Gastrocnemius medialis (tissue), 4 donors: ENCODE data around the gene MMP15. TPM values are rescaled to one million over a fixed set of nuclear protein-coding genes. Genes with fewer than 3 reads are reported as not detected.
"Not testable (repeated sequence)": the region's sequence is repeated elsewhere in the genome, so short reads cannot be mapped to it uniquely, and the experiment has no call there.

Source experiments
- ATAC-seq, 2 donors: fragments of 150-250 bp; one replicate each; pipeline ENCODE4 v1.9.1; 2016
- DNase-seq, 2 donors: peaks; one replicate each; pipeline ENCODE4 v3.0.0-alpha.2; 2019
- H3K27ac ChIP-seq, 4 donors: fragments of 200-600 bp; sonication (generic); 1 replicate in 1 of 4; 2 replicates in 3 of 4; pipeline ENCODE4 v1.5.1; 2016 to 2018; ENCODE audit warnings: mild to moderate bottlenecking in 2 of 4, moderate library complexity in 1 of 4
- H3K27me3 ChIP-seq, 3 donors: fragments of 200-600 bp; sonication (generic) in 2 of 3; 1 replicate in 1 of 3; 2 replicates in 2 of 3; pipeline versions ENCODE4 v1.5.1 to v1.6.0; 2016 to 2019; ENCODE audit warnings: mild to moderate bottlenecking in 1 of 3, moderate library complexity in 1 of 3
- H3K36me3 ChIP-seq, 2 donors: fragments of 200-600 bp; sonication (generic) in 1 of 2; one replicate each; pipeline ENCODE4 v1.5.1; 2017 to 2018
- H3K4me1 ChIP-seq, 2 donors: fragments of 200-600 bp; sonication (generic) in 1 of 2; one replicate each; pipeline ENCODE4 v1.5.1; 2016 to 2017; ENCODE audit warnings: mild to moderate bottlenecking in 2 of 2
- H3K4me3 ChIP-seq, 4 donors: fragments of 200-600 bp; sonication (generic) in 3 of 4; 1 replicate in 1 of 4; 2 replicates in 3 of 4; pipeline ENCODE4 v1.5.1; 2016 to 2019; ENCODE audit warnings: mild to moderate bottlenecking in 2 of 4
- H3K9me3 ChIP-seq, 3 donors: fragments of 200-600 bp; sonication (generic) in 2 of 3; 1 replicate in 1 of 3; 2 replicates in 2 of 3; pipeline ENCODE4 v1.5.1; 2016 to 2019
- CTCF ChIP-seq, 5 experiments: fragments of 450-650 bp in 3 of 5; fragments of 200-600 bp in 2 of 5; sonication (generic) in 2 of 5; IDR thresholded peaks in 4 of 5; conservative IDR thresholded peaks in 1 of 5; 1 replicate in 4 of 5; 2 replicates in 1 of 5; pipeline ENCODE4 v1.5.1; 2016 to 2019; ENCODE audit warnings: antibody characterized with exemption in 5 of 5, mild to moderate bottlenecking in 3 of 5, moderate library complexity in 3 of 5
- POLR2A ChIP-seq, 2 donors: fragments of 450-650 bp; IDR thresholded peaks; one replicate each; pipeline ENCODE4 v1.6.1; 2017; ENCODE audit warnings: antibody characterized with exemption in 2 of 2, mild to moderate bottlenecking in 2 of 2, moderate library complexity in 2 of 2
- in situ Hi-C, 4 donors: fragments of 200-750 bp; cut with MboI; loops; one replicate each; pipeline versions ENCODE4 v1.15.0 to v1.8.0; 2017; ENCODE audit warnings: low sequenced_read_pairs in 4 of 4
- intact Hi-C: fragments of 100-400 bp; cut with DNase I; formaldehyde crosslinking; loops from one replicate; pipeline ENCODE4 v1.15.1; 2023; ENCODE audit warnings: low total_unique reads
- total RNA-seq, 4 donors: library from RNA; depleted of rRNA; stranded (reverse); fragments of >200 nt; gene quantifications; one replicate each; pipeline versions ENCODE4 v1.1.0 to v1.2.3, GENCODE V29; 2016

Gene MMP15
- total RNA-seq, 4 donors from 2014 or later, result 2.9 to 8.1 (median 4.9) TPM

- no peak for TF ChIP-seq POLR2A (IDR thresholded peaks at IDR 0.05)
- TF ChIP-seq CTCF (IDR thresholded peaks at IDR 0.05 in 4 of 5, conservative IDR thresholded peaks at IDR 0.05 in 1 of 5), result no peak
- in situ Hi-C loops, result no loop called here
- no peak overlapping the region for H3K4me3 ChIP-seq
- no peak for ATAC-seq
- no peaks in the 10 kb centered on the region for H3K4me1 ChIP-seq
- no peaks in the 10 kb centered on the region for H3K27me3 ChIP-seq
- no peak for DNase-seq
- intact Hi-C loops, result no loop called here
- no peaks in the 10 kb centered on the region for H3K36me3 ChIP-seq
- H3K9me3 ChIP-seq, result no peaks in the 10 kb centered on the region
- H3K27ac ChIP-seq, result no peak overlapping the region
Measured at GRCh38 chr16:58087209-58087913, 61.8 kb downstream of the MMP15 start.

GRCh38 chr16:58088091-58088490 is 62.5 kb downstream of the MMP15 start:
- TF ChIP-seq POLR2A (IDR thresholded peaks at IDR 0.05), result no peak
- TF ChIP-seq CTCF (IDR thresholded peaks at IDR 0.05 in 4 of 5, conservative IDR thresholded peaks at IDR 0.05 in 1 of 5), result no peak
- no peaks in the 10 kb centered on the region for H3K27me3 ChIP-seq
- intact Hi-C loops, result no loop called here
- in situ Hi-C loops, result no loop called here
- no peaks in the 10 kb centered on the region for H3K9me3 ChIP-seq
- no peaks in the 10 kb centered on the region for H3K4me1 ChIP-seq
- no peak for ATAC-seq
- no peaks in the 10 kb centered on the region for H3K36me3 ChIP-seq
- H3K27ac ChIP-seq, result no peak overlapping the region
- DNase-seq, result no peak
- H3K4me3 ChIP-seq, result no peak overlapping the region

- H3K36me3 ChIP-seq, H3K9me3 ChIP-seq, in situ Hi-C loops, DNase-seq, H3K27me3 ChIP-seq, intact Hi-C loops, H3K4me3 ChIP-seq, H3K27ac ChIP-seq, H3K4me1 ChIP-seq, ATAC-seq: not testable (repeated sequence)
Measured at GRCh38 chr16:58090396-58090795, 64.8 kb downstream of the MMP15 start.

GRCh38 chr16:58094026-58094425 is 68.5 kb downstream of the MMP15 start:
- in situ Hi-C loops (no loop called here), intact Hi-C loops (no loop called here)
- no peak for TF ChIP-seq POLR2A (IDR thresholded peaks at IDR 0.05)
- TF ChIP-seq CTCF (IDR thresholded peaks at IDR 0.05 in 4 of 5, conservative IDR thresholded peaks at IDR 0.05 in 1 of 5), result no peak
- Histone ChIP-seq H3K36me3 (no peaks in the 10 kb centered on the region), H3K27me3 (peaks cover 0 to 2% (median 0%) of the 10 kb centered on the region in 3 donors), H3K4me3 (no peak overlapping the region), H3K27ac (no peak overlapping the region), H3K4me1 (no peaks in the 10 kb centered on the region), H3K9me3 (no peaks in the 10 kb centered on the region)
- DNase-seq (no peak), ATAC-seq (no peak)

- no peaks in the 10 kb centered on the region for H3K4me1 ChIP-seq
- no peak for TF ChIP-seq POLR2A (IDR thresholded peaks at IDR 0.05)
- TF ChIP-seq CTCF (IDR thresholded peaks at IDR 0.05 in 4 of 5, conservative IDR thresholded peaks at IDR 0.05 in 1 of 5), result no peak
- intact Hi-C loops (no loop called here), in situ Hi-C loops (no loop called here)
- ATAC-seq (no peak), DNase-seq (no peak)
- H3K9me3 ChIP-seq, result no peaks in the 10 kb centered on the region
- peaks cover 0 to 2% (median 0%) of the 10 kb centered on the region in 3 donors for H3K27me3 ChIP-seq
- no peaks in the 10 kb centered on the region for H3K36me3 ChIP-seq
- H3K27ac ChIP-seq, result no peak overlapping the region
- H3K4me3 ChIP-seq, result no peak overlapping the region
Measured at GRCh38 chr16:58094791-58095574, 69.4 kb downstream of the MMP15 start.

GRCh38 chr16:58095575-58095960 is 70.0 kb downstream of the MMP15 start:
- H3K9me3 ChIP-seq, H3K4me1 ChIP-seq, DNase-seq, ATAC-seq, H3K4me3 ChIP-seq, in situ Hi-C loops, intact Hi-C loops, H3K27me3 ChIP-seq, H3K36me3 ChIP-seq, H3K27ac ChIP-seq: not testable (repeated sequence)
